Mesendoderm (in vitro differentiated cells): ENCODE results near the gene TMEM250.

ENCODE experiments used
- DNase-seq: peaks from one replicate; pipeline ENCODE4 v3.0.0; 2013
- H2AK5ac ChIP-seq: 2 replicates; pipeline ENCODE4 v1.6.1; 2013; ENCODE audit warnings: low read length, inconsistent platforms
- H2BK120ac ChIP-seq: 2 replicates; pipeline ENCODE4 v1.6.1; 2013; ENCODE audit warnings: low read depth, mild to moderate bottlenecking, low read length, moderate library complexity, mixed read lengths
- H2BK15ac ChIP-seq: replicated peaks from 2 replicates; pipeline ENCODE4 v1.6.1; 2013; ENCODE audit warnings: low read depth, mild to moderate bottlenecking, moderate library complexity
- H2BK5ac ChIP-seq: 2 replicates; pipeline ENCODE4 v1.6.1; 2013; ENCODE audit warnings: low read length, inconsistent platforms
- H3K18ac ChIP-seq: 2 replicates; pipeline ENCODE4 v1.6.1; 2013; ENCODE audit warnings: mild to moderate bottlenecking, low read length, mixed read lengths
- H3K23ac ChIP-seq: one replicate; pipeline ENCODE4 v1.6.1; 2013; ENCODE audit warnings: low read length
- H3K27ac ChIP-seq: 2 replicates; pipeline ENCODE4 v1.5.1; 2013; ENCODE audit warnings: low read depth, mild to moderate bottlenecking, inconsistent platforms, low read length, moderate library complexity
- H3K27me3 ChIP-seq: 2 replicates; pipeline ENCODE4 v1.6.1; 2013; ENCODE audit warnings: low read length, control low read depth, mild to moderate bottlenecking, inconsistent platforms; ENCODE audit not compliant: insufficient read depth, poor library complexity
- H3K36me3 ChIP-seq: 2 replicates; pipeline ENCODE4 v1.6.1; 2013; ENCODE audit warnings: low read length, inconsistent platforms; ENCODE audit not compliant: control insufficient read depth, insufficient read depth
- H3K4ac ChIP-seq: one replicate; pipeline ENCODE4 v1.6.1; 2013; ENCODE audit warnings: low read depth, mild to moderate bottlenecking, low read length, moderate library complexity
- H3K4me1 ChIP-seq: 2 replicates; pipeline ENCODE4 v1.6.1; 2013; ENCODE audit warnings: low read depth, low read length, inconsistent platforms; ENCODE audit not compliant: control insufficient read depth
- H3K4me2 ChIP-seq: 2 replicates; pipeline ENCODE4 v1.6.1; 2013; ENCODE audit warnings: low read length
- H3K4me3 ChIP-seq: 2 replicates; pipeline ENCODE4 v1.5.1; 2013; ENCODE audit warnings: mild to moderate bottlenecking, low read length
- H3K56ac ChIP-seq: one replicate; pipeline ENCODE4 v1.6.1; 2013; ENCODE audit warnings: low read length
- H3K79me1 ChIP-seq: 2 replicates; pipeline ENCODE4 v1.6.1; 2013; ENCODE audit warnings: low read length, inconsistent platforms
- H3K79me2 ChIP-seq: 2 replicates; pipeline ENCODE4 v1.6.1; 2013; ENCODE audit warnings: mild to moderate bottlenecking, low read length; ENCODE audit not compliant: control insufficient read depth, insufficient read depth
- H3K9ac ChIP-seq: 2 replicates; pipeline ENCODE4 v1.6.1; 2013; ENCODE audit warnings: low read length, inconsistent platforms
- H4K5ac ChIP-seq: one replicate; pipeline ENCODE4 v1.6.1; 2013; ENCODE audit warnings: low read length
- H4K8ac ChIP-seq: one replicate; pipeline ENCODE4 v1.6.1; 2013; ENCODE audit warnings: low read depth, mild to moderate bottlenecking, control low read depth, low read length, moderate library complexity
- WGBS: extraction: QIAGEN DNeasy Blood & Tissue Kit; methylation state at CpG from one replicate; pipeline ENCODE4 v1.1.7; 2013; ENCODE audit warnings: low lambda C conversion rate, missing lambda C conversion rate; ENCODE audit not compliant: insufficient coverage; ENCODE audit errors: extremely low coverage; 5-methylcytosine and 5-hydroxymethylcytosine counted together

TMEM250 gene

DNA sequence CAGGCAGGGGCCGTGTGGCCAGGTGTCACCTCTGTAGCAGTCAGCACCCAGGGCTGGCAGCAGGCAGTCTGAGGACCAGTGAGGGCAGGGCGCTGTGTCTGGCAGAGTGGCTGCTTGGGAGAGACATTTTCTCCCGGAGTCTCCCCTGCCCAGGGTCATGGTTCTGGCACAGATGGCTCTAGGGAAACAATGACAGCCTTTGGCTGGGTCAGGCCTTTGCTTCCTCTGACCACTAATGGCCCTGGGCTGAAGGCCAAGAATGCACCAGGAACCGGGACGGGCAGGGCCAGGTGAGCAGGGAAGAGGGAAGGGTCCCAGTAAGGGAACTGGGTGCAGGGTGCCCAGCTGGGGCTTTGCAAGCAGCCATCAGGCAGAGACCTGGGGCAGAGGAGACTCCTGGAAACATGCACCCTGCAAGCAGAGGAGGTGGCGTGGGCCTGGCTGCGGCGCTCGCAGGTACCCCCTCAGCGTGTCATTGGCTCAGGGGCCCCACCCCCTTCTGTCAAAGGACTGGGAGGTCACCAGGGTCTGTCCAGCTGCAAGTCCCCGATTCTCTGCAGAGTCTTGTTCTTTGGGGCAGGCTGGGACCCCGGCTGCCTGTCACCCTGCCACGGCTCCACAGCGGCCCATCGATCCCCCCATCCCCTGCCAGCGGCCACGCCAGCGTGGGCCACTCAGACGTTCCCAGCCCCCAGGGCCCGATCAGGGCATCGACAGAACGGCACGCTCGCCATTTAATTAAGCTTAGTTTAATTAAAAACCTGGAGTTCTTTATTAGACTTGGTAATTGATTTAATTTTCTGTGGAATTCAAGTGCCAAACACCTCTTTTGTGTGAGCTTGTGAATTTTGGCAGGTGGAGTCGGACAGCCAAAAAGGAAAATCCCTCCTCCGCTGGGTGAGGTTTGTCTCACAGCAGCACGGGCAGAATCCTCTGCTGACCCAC lies 18.9 kb upstream of the TMEM250 start:
- Histone ChIP-seq H2BK120ac (no peak overlapping the region), H3K9ac (no peak overlapping the region), H3K23ac (no peak overlapping the region), H3K4ac (no peak overlapping the region), H3K79me1 (no peaks in the 10 kb centered on the region), H3K36me3 (no peaks in the 10 kb centered on the region), H3K56ac (no peak overlapping the region), H2AK5ac (no peak overlapping the region), H3K79me2 (no peaks in the 10 kb centered on the region), H3K27ac (no peak overlapping the region), H3K18ac (no peak overlapping the region), H2BK5ac (no peak overlapping the region), H3K4me1 (no peaks in the 10 kb centered on the region), H2BK15ac (no peak overlapping the region), H3K27me3 (peaks cover 7% of the 10 kb centered on the region), H4K5ac (no peak overlapping the region), H3K4me3 (no peak overlapping the region), H4K8ac (no peak overlapping the region), H3K4me2 (no peak overlapping the region)
- no CpG with 5 or more reads among the region's 27 CpGs for WGBS
- DNase-seq: no peak

DNA sequence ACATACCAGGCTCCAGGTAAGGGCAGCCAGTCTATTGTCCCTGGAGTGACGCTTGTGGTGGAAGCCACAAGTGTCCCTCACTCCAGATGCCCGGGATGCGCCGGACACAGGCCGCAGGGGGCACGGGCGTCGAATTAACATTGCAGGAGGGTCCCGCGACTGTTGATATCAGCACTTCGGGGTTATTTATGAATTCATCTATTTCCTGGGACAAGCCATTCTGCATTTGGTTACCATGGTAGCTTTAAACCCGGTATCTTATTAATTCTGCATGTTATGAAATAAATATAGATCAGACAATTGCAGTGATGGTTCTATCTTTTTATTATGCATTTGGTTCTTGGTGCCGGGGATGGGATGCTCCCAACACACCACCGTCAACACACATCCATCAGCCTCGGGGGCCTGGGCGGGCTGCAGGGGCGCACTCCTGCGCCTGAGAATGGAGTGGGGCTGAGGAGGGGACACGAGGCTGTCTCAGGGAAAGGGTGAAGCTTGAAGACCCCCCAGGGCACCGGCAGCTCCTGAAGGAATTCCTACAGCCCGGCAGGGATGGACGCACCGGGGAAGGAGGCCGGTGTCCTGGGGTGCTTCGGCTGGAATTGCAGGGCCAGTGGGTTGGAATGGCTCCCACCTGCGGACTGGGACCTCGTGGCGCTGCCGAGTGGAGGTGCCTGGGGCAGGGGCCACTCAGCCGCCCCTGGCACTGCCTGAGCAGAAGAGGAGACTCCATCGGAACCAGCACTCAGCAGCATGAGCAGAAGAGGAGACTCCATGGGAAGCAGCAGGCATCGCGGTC lies 17.7 kb upstream of the TMEM250 start:
- no peaks in the 10 kb centered on the region for H3K4me1 ChIP-seq
- no peak overlapping the region for H2BK120ac ChIP-seq
- no peak overlapping the region for H3K4ac ChIP-seq
- no peak overlapping the region for H3K23ac ChIP-seq
- no peak overlapping the region for H3K9ac ChIP-seq
- no CpG with 5 or more reads among the region's 33 CpGs for WGBS
- H3K56ac ChIP-seq: no peak overlapping the region
- H3K4me2 ChIP-seq: no peak overlapping the region
- H3K18ac ChIP-seq: no peak overlapping the region
- no peak overlapping the region for H3K4me3 ChIP-seq
- no peak overlapping the region for H2AK5ac ChIP-seq
- H3K79me2 ChIP-seq: no peaks in the 10 kb centered on the region
- no peak overlapping the region for H4K5ac ChIP-seq
- DNase-seq: no peak
- H3K79me1 ChIP-seq: no peaks in the 10 kb centered on the region
- H2BK15ac ChIP-seq: no peak overlapping the region
- H3K27ac ChIP-seq: no peak overlapping the region
- peaks cover 10% of the 10 kb centered on the region for H3K27me3 ChIP-seq
- no peak overlapping the region for H4K8ac ChIP-seq
- H3K36me3 ChIP-seq: no peaks in the 10 kb centered on the region
- no peak overlapping the region for H2BK5ac ChIP-seq

DNA sequence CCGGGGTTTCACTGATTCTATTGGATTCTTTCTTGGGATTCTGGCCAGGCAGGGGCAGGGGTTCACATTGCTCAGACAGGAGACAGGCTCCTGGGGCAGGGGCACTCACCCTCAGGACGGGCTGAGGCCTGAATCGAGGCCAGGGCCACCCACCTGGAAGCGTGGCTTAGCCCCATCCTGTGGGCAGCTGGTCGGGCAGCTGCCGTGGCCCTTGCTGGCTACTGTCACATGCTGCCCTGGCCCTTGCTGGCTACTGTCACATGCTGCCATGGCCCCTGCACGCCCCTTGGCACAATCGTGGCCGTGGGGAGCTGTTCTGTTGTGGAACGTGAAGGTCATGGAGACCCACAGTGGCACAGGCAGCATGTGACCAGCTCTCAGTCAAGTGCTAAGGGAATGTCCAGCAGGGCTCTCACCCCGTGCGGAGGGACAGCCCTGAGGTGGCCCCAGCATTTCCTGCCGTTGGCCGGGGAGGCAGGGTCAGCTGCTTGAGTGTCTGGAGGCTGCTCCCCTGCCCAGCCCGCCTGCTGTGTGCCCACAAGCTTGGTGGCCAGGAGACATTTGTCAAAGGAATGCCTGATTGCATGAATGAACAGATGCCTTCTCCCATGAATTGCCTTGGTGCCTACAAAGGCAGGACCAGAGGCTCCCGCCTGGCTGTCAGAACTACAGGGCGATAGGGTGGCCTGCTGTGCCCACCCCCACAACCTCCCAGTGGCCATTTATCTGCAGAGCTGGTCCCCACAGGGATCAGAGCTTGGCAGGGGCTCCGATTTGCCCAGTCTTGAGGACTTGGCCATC lies 16.9 kb upstream of the TMEM250 start:
- H4K8ac ChIP-seq: no peak overlapping the region
- no peaks in the 10 kb centered on the region for H3K79me1 ChIP-seq
- H3K9ac ChIP-seq: no peak overlapping the region
- no peak overlapping the region for H4K5ac ChIP-seq
- H2AK5ac ChIP-seq: no peak overlapping the region
- H2BK5ac ChIP-seq: no peak overlapping the region
- no peak overlapping the region for H3K4me3 ChIP-seq
- H2BK15ac ChIP-seq: no peak overlapping the region
- no peaks in the 10 kb centered on the region for H3K79me2 ChIP-seq
- H3K27me3 ChIP-seq: peaks cover 10% of the 10 kb centered on the region
- no peak overlapping the region for H3K27ac ChIP-seq
- H3K4me2 ChIP-seq: no peak overlapping the region
- no peak overlapping the region for H3K23ac ChIP-seq
- H3K4me1 ChIP-seq: no peaks in the 10 kb centered on the region
- H3K18ac ChIP-seq: no peak overlapping the region
- H2BK120ac ChIP-seq: no peak overlapping the region
- no peaks in the 10 kb centered on the region for H3K36me3 ChIP-seq
- no CpG with 5 or more reads among the region's 18 CpGs for WGBS
- no peak overlapping the region for H3K4ac ChIP-seq
- H3K56ac ChIP-seq: no peak overlapping the region
- no peak for DNase-seq

DNA sequence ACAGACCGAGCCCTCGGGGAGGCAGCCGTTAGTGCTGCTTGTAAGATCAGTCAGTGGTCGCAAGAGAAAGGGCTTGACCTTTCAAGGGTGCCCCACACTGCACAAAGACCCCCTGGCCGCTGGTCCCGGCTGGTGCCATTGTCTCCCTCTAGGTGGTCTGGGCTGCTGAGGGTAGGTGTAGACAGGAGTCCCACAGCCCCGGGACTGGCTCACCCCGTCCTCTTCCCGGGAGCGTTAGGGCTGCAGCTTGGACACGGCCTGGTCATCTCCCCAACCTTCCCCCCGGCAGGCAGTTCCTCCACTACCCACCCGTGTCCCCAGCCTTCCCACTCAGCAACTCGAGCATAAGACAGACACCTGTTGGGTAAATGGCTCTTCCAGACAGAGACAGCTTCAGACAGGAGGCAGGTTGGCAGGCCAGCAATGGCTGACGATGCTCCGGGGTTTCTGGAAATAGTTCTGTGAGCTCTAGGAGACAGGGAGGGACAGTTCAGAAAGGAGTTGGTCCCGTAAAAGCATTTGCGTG lies 15.3 kb upstream of the TMEM250 start:
- Histone ChIP-seq H4K5ac (no peak overlapping the region), H2BK120ac (no peak overlapping the region), H3K18ac (no peak overlapping the region), H2BK15ac (no peak overlapping the region), H3K4ac (no peak overlapping the region), H3K23ac (no peak overlapping the region), H2AK5ac (no peak overlapping the region), H3K4me1 (no peaks in the 10 kb centered on the region), H3K9ac (no peak overlapping the region), H3K56ac (peak overlapping the region; percentile 56), H3K27me3 (peaks cover 10% of the 10 kb centered on the region), H3K79me2 (no peaks in the 10 kb centered on the region), H3K4me3 (no peak overlapping the region), H4K8ac (no peak overlapping the region), H2BK5ac (no peak overlapping the region), H3K4me2 (no peak overlapping the region), H3K79me1 (no peaks in the 10 kb centered on the region), H3K27ac (no peak overlapping the region), H3K36me3 (no peaks in the 10 kb centered on the region)
- no CpG with 5 or more reads among the region's 18 CpGs for WGBS
- no peak for DNase-seq

DNA sequence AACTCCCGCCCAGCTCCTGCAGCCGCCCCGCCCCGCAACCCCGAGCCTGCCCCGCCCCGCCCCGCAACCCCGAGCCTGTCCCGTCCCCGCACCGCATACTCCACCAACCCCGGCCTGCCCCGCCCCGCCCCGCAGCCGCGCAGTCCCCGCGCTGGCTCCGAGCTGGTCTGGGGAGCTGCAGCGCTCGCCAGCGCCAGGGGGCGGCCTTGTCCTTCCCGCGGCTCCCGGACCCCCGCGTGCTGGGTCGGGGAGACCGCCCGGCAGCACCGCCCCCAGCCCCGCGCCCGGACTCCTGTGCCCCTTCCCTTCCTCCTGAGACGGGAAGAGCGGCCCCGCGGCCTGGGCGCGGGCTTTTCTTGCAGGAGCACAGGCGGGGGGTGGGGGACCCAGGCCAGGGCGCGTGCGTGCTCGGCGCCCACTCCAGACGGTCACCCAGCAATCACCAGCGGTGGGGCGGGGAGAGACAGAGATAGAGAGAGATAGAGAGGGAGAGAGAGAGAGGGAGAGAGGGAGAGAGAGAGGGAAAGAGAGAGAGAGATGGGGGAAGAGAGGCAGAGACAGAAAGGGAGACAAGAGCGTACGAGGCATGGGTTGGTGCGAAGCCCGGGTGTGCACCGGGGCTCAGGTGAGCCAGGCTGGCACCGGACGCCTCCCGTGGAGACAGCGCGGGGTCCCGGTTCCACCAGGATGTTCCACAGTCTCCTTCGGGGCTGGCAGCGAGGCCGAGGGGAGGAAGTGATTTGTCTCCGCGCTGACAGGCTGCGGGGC lies 14.7 kb upstream of the TMEM250 start:
- no peak overlapping the region for H4K5ac ChIP-seq
- H4K8ac ChIP-seq: no peak overlapping the region
- H3K27me3 ChIP-seq: peaks cover 10% of the 10 kb centered on the region
- no peak overlapping the region for H3K4ac ChIP-seq
- H3K4me2 ChIP-seq: peak overlapping the region; percentile 46
- H3K79me2 ChIP-seq: no peaks in the 10 kb centered on the region
- no peak overlapping the region for H3K4me3 ChIP-seq
- H3K79me1 ChIP-seq: no peaks in the 10 kb centered on the region
- H2AK5ac ChIP-seq: no peak overlapping the region
- no peak overlapping the region for H2BK15ac ChIP-seq
- H2BK120ac ChIP-seq: no peak overlapping the region
- no peak overlapping the region for H3K18ac ChIP-seq
- peak; percentile 58 for DNase-seq
- no CpG with 5 or more reads among the region's 69 CpGs for WGBS
- peak overlapping the region; percentile 49 for H3K9ac ChIP-seq
- no peak overlapping the region for H2BK5ac ChIP-seq
- no peak overlapping the region for H3K27ac ChIP-seq
- no peak overlapping the region for H3K23ac ChIP-seq
- no peaks in the 10 kb centered on the region for H3K4me1 ChIP-seq
- H3K56ac ChIP-seq: peak overlapping the region; percentile 56
- H3K36me3 ChIP-seq: no peaks in the 10 kb centered on the region
